GM18867 (cell line): Measurements from ENCODE around the gene FOXRED2.
"Not testable (repeated sequence)": the region's sequence is repeated elsewhere in the genome, so short reads cannot be mapped to it uniquely, and the experiment has no call there.

Experiments used
- ATAC-seq: cut with Tn5 transposase; IDR thresholded peaks from one replicate; pipeline ENCODE4 v1.9.1; 2021; ENCODE audit warnings: mild to moderate bottlenecking, moderate library complexity; ENCODE audit not compliant: unreplicated experiment

FOXRED2 gene

GRCh38 chr22:36470994-36471331 lies 35.9 kb downstream of the FOXRED2 start:
- no peak for ATAC-seq

GRCh38 chr22:36470162-36470993 lies 36.5 kb downstream of the FOXRED2 start:
- no peak for ATAC-seq

GRCh38 chr22:36469094-36469710 lies 37.6 kb downstream of the FOXRED2 start:
- ATAC-seq = no peak

- ATAC-seq = no peak
Observed at GRCh38 chr22:36467946-36468345, 38.9 kb downstream of the FOXRED2 start.

- no peak for ATAC-seq
Observed at GRCh38 chr22:36467042-36467810, 39.6 kb downstream of the FOXRED2 start.

- ATAC-seq = no peak
Observed at GRCh38 chr22:36466258-36466657, 40.6 kb downstream of the FOXRED2 start.

- no peak for ATAC-seq
Observed at GRCh38 chr22:36465232-36466021, 41.4 kb downstream of the FOXRED2 start.

GRCh38 chr22:36464715-36465231 lies 42.1 kb downstream of the FOXRED2 start:
- no peak for ATAC-seq

- no peak for ATAC-seq
Observed at GRCh38 chr22:36463783-36464184, 43.1 kb downstream of the FOXRED2 start.

GRCh38 chr22:36461665-36462649 lies 44.9 kb downstream of the FOXRED2 start:
- no peak for ATAC-seq

- ATAC-seq = no peak
Observed at GRCh38 chr22:36460202-36460601, 46.6 kb downstream of the FOXRED2 start.

GRCh38 chr22:36457688-36458450 lies 49.0 kb downstream of the FOXRED2 start:
- no peak for ATAC-seq

GRCh38 chr22:36456464-36456845 lies 50.4 kb downstream of the FOXRED2 start:
- no peak for ATAC-seq

- no peak for ATAC-seq
Observed at GRCh38 chr22:36455571-36456463, 51.0 kb downstream of the FOXRED2 start.

GRCh38 chr22:36454916-36455570 lies 51.8 kb downstream of the FOXRED2 start:
- ATAC-seq = peak; percentile 58

GRCh38 chr22:36453855-36454378 lies 52.9 kb downstream of the FOXRED2 start:
- ATAC-seq = no peak

GRCh38 chr22:36452978-36453607 lies 53.7 kb downstream of the FOXRED2 start:
- ATAC-seq = not testable (repeated sequence)
